GM18873 (cell line): ENCODE data around the gene TM7SF3.
A peak's percentile ranks its signal among the peaks of the same experiment; 100 is the strongest.
"Not testable (repeated sequence)": the region's sequence is repeated elsewhere in the genome, so short reads cannot be mapped to it uniquely, and the experiment has no call there.

Experiments used
- ATAC-seq: cut with Tn5 transposase; IDR thresholded peaks from one replicate; pipeline ENCODE4 v1.9.1; 2021; ENCODE audit warnings: mild to moderate bottlenecking, moderate library complexity, moderate number of reproducible peaks; ENCODE audit not compliant: unreplicated experiment, low FRiP score

The TM7SF3 gene

GRCh38 chr12:27014085-27014858 lies at the start of gene TM7SF3:
Gene TM7SF3 (minus strand): TSS chr12:27014384. CDS start chr12:27014168, 216 bp downstream.
- ATAC-seq = peak; percentile 84

GRCh38 chr12:27063250-27063851 lies 49.2 kb upstream of the TM7SF3 start:
- ATAC-seq = no peak

- no peak for ATAC-seq
These were observed 47.1 kb upstream of the TM7SF3 start for GRCh38 chr12:27061317-27061716.

GRCh38 chr12:27060740-27061139 lies 46.6 kb upstream of the TM7SF3 start:
- no peak for ATAC-seq

- ATAC-seq = no peak
These were observed 43.4 kb upstream of the TM7SF3 start for GRCh38 chr12:27057543-27057942.

- no peak for ATAC-seq
These were observed 41.8 kb upstream of the TM7SF3 start for GRCh38 chr12:27055966-27056365.

- ATAC-seq = no peak
These were observed 38.6 kb upstream of the TM7SF3 start for GRCh38 chr12:27052742-27053141.

GRCh38 chr12:27052176-27052575 lies 38.0 kb upstream of the TM7SF3 start:
- no peak for ATAC-seq

GRCh38 chr12:27048822-27049752 lies 34.9 kb upstream of the TM7SF3 start:
- no peak for ATAC-seq

- not testable (repeated sequence) for ATAC-seq
These were observed 27.8 kb upstream of the TM7SF3 start for GRCh38 chr12:27042018-27042417.

GRCh38 chr12:27040637-27041036 lies 26.5 kb upstream of the TM7SF3 start:
- not testable (repeated sequence) for ATAC-seq

- no peak for ATAC-seq
These were observed 20.6 kb upstream of the TM7SF3 start for GRCh38 chr12:27034607-27035293.

- no peak for ATAC-seq
These were observed 18.5 kb upstream of the TM7SF3 start for GRCh38 chr12:27032679-27033078.

GRCh38 chr12:27031531-27031930 lies 17.3 kb upstream of the TM7SF3 start:
- ATAC-seq = no peak

GRCh38 chr12:27026257-27026656 lies 12.1 kb upstream of the TM7SF3 start:
- no peak for ATAC-seq

GRCh38 chr12:27025116-27025515 lies 10.9 kb upstream of the TM7SF3 start:
- ATAC-seq = no peak

- no peak for ATAC-seq
These were observed 10.1 kb upstream of the TM7SF3 start for GRCh38 chr12:27024291-27024690.

- ATAC-seq = no peak
These were observed 6.6 kb upstream of the TM7SF3 start for GRCh38 chr12:27020761-27021160.

- ATAC-seq = no peak
These were observed 3.9 kb upstream of the TM7SF3 start for GRCh38 chr12:27018037-27018436.

GRCh38 chr12:27017163-27017823 lies 3.1 kb upstream of the TM7SF3 start:
- ATAC-seq = not testable (repeated sequence)
